Activated CD4-positive, alpha-beta memory T cell treated with anti-CD3 and anti-CD28 coated beads for 36 hours (primary cell): ENCODE results near the gene ZNF532. TPM values are rescaled to one million over a fixed set of nuclear protein-coding genes. Genes with fewer than 3 reads are reported as not detected.

Experiments
- CTCF ChIA-PET: fragments of 350-600 bp; sonication (Branson Sonifier 250); formaldehyde crosslinking; loops from one replicate; lab custom pipeline; 2021; ENCODE audit warnings: antibody characterized with exemption, inconsistent platforms; lab: Charles Lee
- POLR2A ChIA-PET: fragments of 350-600 bp; sonication (Branson Sonifier 250); formaldehyde crosslinking; loops from one replicate; lab custom pipeline; 2021; ENCODE audit warnings: antibody characterized with exemption; lab: Charles Lee
- DNase-seq: peaks from one replicate; pipeline ENCODE4 v3.0.0-alpha.2; 2020
- H3K27ac Mint-ChIP-seq: one replicate; pipeline ENCODE4 v1.8.0; 2021; ENCODE audit warnings: mixed read lengths
- H3K27me3 Mint-ChIP-seq: one replicate; pipeline ENCODE4 v1.8.0; 2021; ENCODE audit warnings: mixed read lengths
- H3K36me3 Mint-ChIP-seq: one replicate; pipeline ENCODE4 v1.8.0; 2021; ENCODE audit warnings: mixed read lengths
- H3K4me1 Mint-ChIP-seq: one replicate; pipeline ENCODE4 v1.8.0; 2021; ENCODE audit warnings: low read depth, mixed read lengths
- H3K4me3 Mint-ChIP-seq: one replicate; pipeline ENCODE4 v1.8.0; 2021; ENCODE audit warnings: mild to moderate bottlenecking, mixed read lengths
- H3K9me3 Mint-ChIP-seq: one replicate; pipeline ENCODE4 v1.8.0; 2021; ENCODE audit warnings: mixed read lengths
- intact Hi-C: fragments of 100-400 bp; cut with micrococcal nuclease; formaldehyde crosslinking; loops from one replicate; pipeline ENCODE4 v1.15.1; 2023
- total RNA-seq, 2 experiments: library from RNA; stranded (reverse); gene quantifications; one replicate each; pipeline ENCODE4 v1.2.3, GENCODE V29; 2021

Gene ZNF532
- total RNA-seq, 2 experiments from 2014 or later, result 5.5 to 5.7 TPM

DNA sequence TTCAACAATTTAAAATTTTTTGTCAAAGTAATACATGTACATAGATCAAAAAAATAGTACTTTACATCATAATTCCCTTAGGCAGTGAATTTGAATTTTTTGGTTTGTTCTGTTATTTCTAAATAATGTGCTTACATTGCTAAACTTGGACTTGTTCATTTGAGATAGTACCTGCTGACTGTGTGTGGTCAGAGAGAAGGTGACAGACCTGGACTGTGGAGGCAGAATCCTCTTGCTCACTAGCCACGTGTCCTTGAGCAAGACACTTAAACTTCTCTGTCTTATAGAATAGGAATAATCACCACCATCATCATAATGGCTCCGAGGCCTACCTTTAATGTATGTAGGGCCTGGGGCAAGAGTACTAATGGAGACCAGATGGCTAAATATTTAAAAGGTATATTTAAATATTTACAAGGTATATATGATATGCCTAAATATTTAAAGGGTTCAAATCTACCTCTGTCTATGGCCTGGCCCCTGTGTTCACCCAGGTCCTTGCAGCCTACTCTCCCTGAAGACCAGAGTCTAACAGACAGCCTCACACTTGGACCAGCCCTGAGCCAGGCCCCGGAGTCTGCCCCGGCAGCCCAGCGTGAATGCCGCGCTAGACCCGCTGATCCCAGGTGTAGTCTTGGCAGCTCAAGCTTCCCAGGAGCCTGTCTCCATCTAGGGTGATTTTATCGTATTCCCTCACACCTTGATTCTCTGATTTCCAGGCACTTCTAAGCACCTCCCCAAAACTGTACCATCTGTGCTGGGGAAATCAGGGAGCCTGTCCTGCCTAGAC is 33.5 kb downstream of the ZNF532 start:
- no peak overlapping the region for H3K27ac Mint-ChIP-seq
- ChIA-PET CTCF (no interaction called here), POLR2A (no interaction called here)
- H3K36me3 Mint-ChIP-seq, result no peaks in the 10 kb centered on the region
- DNase-seq, result no peak
- no peaks in the 10 kb centered on the region for H3K9me3 Mint-ChIP-seq
- H3K4me1 Mint-ChIP-seq, result peaks cover 14% of the 10 kb centered on the region
- H3K27me3 Mint-ChIP-seq, result no peaks in the 10 kb centered on the region
- no peak overlapping the region for H3K4me3 Mint-ChIP-seq
- intact Hi-C loops, result no loop called here

GRCh38 chr18:58900015-58900649 is 35.5 kb downstream of the ZNF532 start:
- no peak for DNase-seq
- Mint-ChIP-seq H3K4me3 (no peak overlapping the region), H3K4me1 (peaks cover 12% of the 10 kb centered on the region), H3K36me3 (no peaks in the 10 kb centered on the region), H3K27me3 (no peaks in the 10 kb centered on the region), H3K9me3 (no peaks in the 10 kb centered on the region), H3K27ac (no peak overlapping the region)
- intact Hi-C loops, result no loop called here
- CTCF ChIA-PET, result no interaction called here
- POLR2A ChIA-PET, result no interaction called here

DNA sequence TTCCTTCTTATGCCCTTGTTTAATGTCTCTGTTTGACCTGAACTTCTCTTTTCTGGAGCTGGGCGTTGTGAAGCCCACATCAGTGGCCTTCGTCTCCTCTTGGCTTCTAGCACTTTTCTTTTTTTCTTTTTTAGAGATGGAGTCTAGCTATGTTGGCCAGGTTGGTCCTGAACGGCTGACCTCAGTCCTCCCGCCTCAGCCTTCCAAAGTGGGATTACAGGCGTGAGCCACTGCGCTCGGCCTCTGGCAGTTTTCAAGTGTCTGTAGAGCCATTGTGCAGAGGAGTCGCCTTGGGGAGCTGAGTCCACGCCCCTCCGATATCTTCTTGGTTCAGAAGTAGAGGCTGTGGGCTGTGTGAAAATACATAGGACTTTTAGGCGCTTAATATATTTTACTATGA is 36.5 kb downstream of the ZNF532 start:
- H3K36me3 Mint-ChIP-seq, result no peaks in the 10 kb centered on the region
- H3K27ac Mint-ChIP-seq, result no peak overlapping the region
- no peaks in the 10 kb centered on the region for H3K27me3 Mint-ChIP-seq
- DNase-seq, result no peak
- intact Hi-C loops, result no loop called here
- H3K9me3 Mint-ChIP-seq, result no peaks in the 10 kb centered on the region
- CTCF ChIA-PET, result no interaction called here
- POLR2A ChIA-PET, result no interaction called here
- H3K4me3 Mint-ChIP-seq, result no peak overlapping the region
- H3K4me1 Mint-ChIP-seq, result peaks cover 7% of the 10 kb centered on the region

DNA sequence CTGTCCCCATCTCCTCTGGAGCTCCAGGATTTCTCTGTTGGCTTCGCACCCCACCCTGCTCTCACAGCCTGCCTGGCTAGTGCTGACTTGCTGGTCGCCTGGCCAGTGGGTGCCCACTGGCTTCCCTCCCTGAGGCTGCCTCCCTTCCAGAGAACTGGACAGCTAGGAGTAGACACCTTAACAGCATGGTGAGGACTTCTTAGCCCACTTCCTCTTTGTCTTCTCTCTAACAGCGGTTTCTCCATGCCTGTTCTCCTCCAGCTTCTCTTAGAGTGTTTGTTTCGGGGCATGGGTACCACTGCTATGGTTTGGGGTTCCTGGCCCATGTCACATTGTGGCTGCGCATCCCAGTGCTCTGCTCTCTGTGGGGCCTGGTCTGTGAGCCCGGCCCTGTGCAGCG is 37.1 kb downstream of the ZNF532 start:
- Mint-ChIP-seq H3K4me3 (no peak overlapping the region), H3K9me3 (no peaks in the 10 kb centered on the region), H3K4me1 (peaks cover 2% of the 10 kb centered on the region), H3K36me3 (no peaks in the 10 kb centered on the region), H3K27ac (no peak overlapping the region), H3K27me3 (no peaks in the 10 kb centered on the region)
- no peak for DNase-seq
- ChIA-PET CTCF (no interaction called here), POLR2A (no interaction called here)
- intact Hi-C loops, result no loop called here

DNA sequence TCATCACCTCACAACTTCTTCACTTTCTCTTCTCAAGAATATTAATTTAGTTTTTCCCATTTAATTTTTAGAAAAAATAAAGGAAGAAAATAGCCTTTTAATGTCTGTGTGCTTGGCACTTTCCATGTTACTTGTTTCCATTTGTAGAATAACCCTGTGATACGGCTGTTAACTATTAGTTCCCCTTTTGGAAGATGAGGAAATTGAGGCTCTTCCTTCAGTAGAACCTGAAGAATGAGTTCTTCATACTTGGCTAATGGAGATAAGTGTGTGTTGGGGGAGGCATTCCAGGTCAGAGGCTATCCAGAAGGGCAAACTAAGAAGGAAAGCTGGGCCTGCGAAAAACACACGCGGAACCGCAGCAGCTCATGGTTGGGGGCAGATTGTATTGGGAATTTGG is 38.3 kb downstream of the ZNF532 start:
- CTCF ChIA-PET, result no interaction called here
- Mint-ChIP-seq H3K9me3 (no peaks in the 10 kb centered on the region), H3K4me1 (no peaks in the 10 kb centered on the region), H3K4me3 (no peak overlapping the region), H3K36me3 (no peaks in the 10 kb centered on the region), H3K27ac (no peak overlapping the region), H3K27me3 (peaks cover 5% of the 10 kb centered on the region)
- DNase-seq, result no peak
- POLR2A ChIA-PET, result interaction anchor here (0.6 kb wide), 1 partner anchor 501 kb away, joined by 3 read pairs; no protein-coding TSS in a partner anchor
- intact Hi-C loops, result no loop called here

GRCh38 chr18:58903533-58903932 is 38.9 kb downstream of the ZNF532 start:
- intact Hi-C loops, result no loop called here
- H3K27me3 Mint-ChIP-seq, result peaks cover 8% of the 10 kb centered on the region
- no peaks in the 10 kb centered on the region for H3K36me3 Mint-ChIP-seq
- no peak for DNase-seq
- no peaks in the 10 kb centered on the region for H3K4me1 Mint-ChIP-seq
- CTCF ChIA-PET, result no interaction called here
- POLR2A ChIA-PET, result interaction anchor here (0.6 kb wide), 1 partner anchor 502 kb away, joined by 3 read pairs; no protein-coding TSS in a partner anchor
- H3K27ac Mint-ChIP-seq, result no peak overlapping the region
- no peaks in the 10 kb centered on the region for H3K9me3 Mint-ChIP-seq
- H3K4me3 Mint-ChIP-seq, result no peak overlapping the region

DNA sequence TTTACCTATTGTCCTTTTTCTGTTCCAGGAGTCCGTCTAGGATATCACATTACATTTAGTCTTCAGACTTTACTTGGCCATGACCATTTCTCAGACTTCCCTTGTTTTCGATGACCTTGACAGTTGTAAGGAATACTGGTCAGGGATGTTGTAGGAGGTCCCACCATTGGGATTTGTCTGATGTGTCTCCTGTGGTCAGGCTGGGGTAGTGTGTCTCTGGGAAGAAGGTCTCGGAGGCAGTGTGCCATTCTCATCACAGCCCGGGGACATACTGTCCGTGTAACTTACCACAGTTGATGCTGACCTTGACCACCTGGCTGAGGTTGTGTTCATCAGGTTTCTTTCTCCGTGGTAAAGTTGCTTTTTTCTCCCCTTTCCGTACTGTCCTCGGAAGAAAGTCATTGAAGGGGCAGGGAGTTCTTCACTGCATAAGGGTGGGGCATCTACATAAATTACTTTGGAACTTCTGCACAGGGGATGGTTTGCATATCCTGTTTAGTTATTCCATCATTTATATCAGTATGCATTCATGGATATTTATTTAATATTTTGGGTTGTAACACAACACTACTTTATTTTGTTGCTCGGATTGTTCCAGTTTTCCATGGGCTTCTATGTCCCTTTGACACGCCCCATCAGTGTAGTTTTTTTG is 41.2 kb downstream of the ZNF532 start:
- no peaks in the 10 kb centered on the region for H3K36me3 Mint-ChIP-seq
- H3K4me3 Mint-ChIP-seq, result no peak overlapping the region
- ChIA-PET POLR2A (no interaction called here), CTCF (no interaction called here)
- intact Hi-C loops, result no loop called here
- peaks cover 14% of the 10 kb centered on the region for H3K27me3 Mint-ChIP-seq
- no peak overlapping the region for H3K27ac Mint-ChIP-seq
- H3K9me3 Mint-ChIP-seq, result no peaks in the 10 kb centered on the region
- no peak for DNase-seq
- H3K4me1 Mint-ChIP-seq, result no peaks in the 10 kb centered on the region

- no peaks in the 10 kb centered on the region for H3K9me3 Mint-ChIP-seq
- intact Hi-C loops, result no loop called here
- H3K4me3 Mint-ChIP-seq, result no peak overlapping the region
- DNase-seq, result no peak
- peaks cover 10% of the 10 kb centered on the region for H3K4me1 Mint-ChIP-seq
- ChIA-PET CTCF (no interaction called here), POLR2A (no interaction called here)
- H3K27ac Mint-ChIP-seq, result no peak overlapping the region
- H3K36me3 Mint-ChIP-seq, result no peaks in the 10 kb centered on the region
- H3K27me3 Mint-ChIP-seq, result peaks cover 14% of the 10 kb centered on the region
These were observed 43.3 kb downstream of the ZNF532 start for GRCh38 chr18:58908006-58908405.

DNA sequence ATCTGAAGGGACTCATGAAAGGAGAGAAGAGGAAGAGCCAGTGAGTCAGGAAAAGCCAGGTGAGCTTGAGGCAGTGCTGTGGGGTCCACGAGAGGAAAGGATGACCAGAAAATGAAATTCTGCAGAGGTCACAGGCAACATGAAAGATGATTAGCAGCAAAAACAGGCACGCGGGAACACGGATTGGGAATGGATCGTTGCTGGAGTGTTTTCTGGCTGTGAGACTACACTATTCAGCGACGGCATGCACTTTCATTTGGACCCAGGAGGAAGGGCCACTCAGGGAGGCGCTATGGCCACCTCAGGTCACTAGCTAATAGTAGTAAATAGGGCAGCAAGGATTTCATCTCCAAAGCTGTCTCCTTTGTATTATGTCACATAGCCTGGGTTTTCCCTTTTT is 44.8 kb downstream of the ZNF532 start:
- intact Hi-C loops, result no loop called here
- Mint-ChIP-seq H3K9me3 (no peaks in the 10 kb centered on the region), H3K36me3 (no peaks in the 10 kb centered on the region), H3K4me1 (peaks cover 15% of the 10 kb centered on the region), H3K4me3 (no peak overlapping the region), H3K27ac (no peak overlapping the region), H3K27me3 (peaks cover 14% of the 10 kb centered on the region)
- no peak for DNase-seq
- ChIA-PET CTCF (no interaction called here), POLR2A (no interaction called here)

GRCh38 chr18:58911241-58911640 is 46.6 kb downstream of the ZNF532 start:
- no peaks in the 10 kb centered on the region for H3K36me3 Mint-ChIP-seq
- H3K27me3 Mint-ChIP-seq, result peaks cover 14% of the 10 kb centered on the region
- DNase-seq, result no peak
- POLR2A ChIA-PET, result no interaction called here
- H3K4me3 Mint-ChIP-seq, result no peak overlapping the region
- H3K27ac Mint-ChIP-seq, result no peak overlapping the region
- H3K4me1 Mint-ChIP-seq, result peaks cover 15% of the 10 kb centered on the region
- intact Hi-C loops, result no loop called here
- CTCF ChIA-PET, result interaction anchor here (0.7 kb wide), 1 partner anchor 143 kb away, joined by 3 read pairs; no protein-coding TSS in a partner anchor
- H3K9me3 Mint-ChIP-seq, result no peaks in the 10 kb centered on the region

- ChIA-PET POLR2A (no interaction called here), CTCF (interaction anchor here (0.7 kb wide), 1 partner anchor 143 kb away, joined by 3 read pairs; no protein-coding TSS in a partner anchor)
These were observed 47.1 kb downstream of the ZNF532 start for GRCh38 chr18:58911766-58912165.

GRCh38 chr18:58915006-58915799 is 50.5 kb downstream of the ZNF532 start:
- Mint-ChIP-seq H3K4me3 (no peak overlapping the region), H3K36me3 (no peaks in the 10 kb centered on the region), H3K27ac (no peak overlapping the region), H3K4me1 (peaks cover 15% of the 10 kb centered on the region), H3K27me3 (no peaks in the 10 kb centered on the region), H3K9me3 (no peaks in the 10 kb centered on the region)
- intact Hi-C loops, result no loop called here
- CTCF ChIA-PET, result no interaction called here
- POLR2A ChIA-PET, result no interaction called here
- no peak for DNase-seq

More at GRCh38 chr18:58911766-58912165, 47.1 kb downstream of the ZNF532 start:
- Mint-ChIP-seq H3K4me1 (peaks cover 15% of the 10 kb centered on the region), H3K27me3 (peaks cover 14% of the 10 kb centered on the region), H3K4me3 (no peak overlapping the region), H3K9me3 (no peaks in the 10 kb centered on the region), H3K36me3 (no peaks in the 10 kb centered on the region), H3K27ac (no peak overlapping the region)
- intact Hi-C loops, result no loop called here
- DNase-seq, result no peak
